GM21723 (cell line): ENCODE data around the gene OR2F1.

ENCODE experiments used
- ATAC-seq: cut with Tn5 transposase; IDR thresholded peaks from one replicate; pipeline ENCODE4 v1.9.1; 2021; ENCODE audit warnings: mild to moderate bottlenecking, moderate library complexity; ENCODE audit not compliant: unreplicated experiment

Gene OR2F1

DNA sequence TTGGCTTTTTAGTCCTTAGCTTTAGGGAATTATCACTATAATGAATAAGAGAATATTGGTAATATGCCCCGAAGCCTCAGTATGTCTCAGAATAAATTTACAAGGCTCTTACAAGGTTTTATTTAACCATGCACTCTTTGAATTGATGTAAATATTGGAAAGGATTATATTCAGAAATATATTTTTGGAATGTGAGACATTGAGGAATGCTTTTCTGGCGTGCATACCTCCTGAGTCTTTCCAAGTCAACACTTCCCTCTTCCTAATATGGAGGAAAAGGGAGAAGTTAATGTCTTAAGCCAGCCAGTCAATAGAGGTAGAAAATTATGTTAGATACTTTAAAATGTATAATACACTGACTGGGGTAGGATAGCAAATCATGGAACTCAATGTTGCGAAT, 1.2 kb upstream of the OR2F1 start:
- ATAC-seq: no peak

DNA sequence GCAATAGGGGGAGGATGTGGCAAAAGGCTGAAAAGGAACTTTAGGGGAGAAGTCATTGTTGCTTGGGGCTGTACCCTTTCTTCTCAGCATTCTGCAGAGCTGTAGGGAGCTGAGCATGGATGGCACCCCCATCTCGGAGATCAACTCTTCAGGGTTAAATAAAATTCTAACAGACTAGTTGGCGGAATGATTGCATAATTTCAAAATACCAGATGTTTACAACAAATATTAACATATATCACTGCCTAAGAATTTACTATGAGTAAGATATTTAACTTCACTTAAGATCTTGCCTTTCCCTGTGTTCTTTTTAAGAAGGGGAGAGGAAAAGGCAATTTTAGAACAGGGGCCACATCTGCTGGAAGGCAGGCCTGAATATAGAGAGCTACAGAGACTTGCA, 509 bp upstream of the OR2F1 start:
- ATAC-seq: no peak

DNA sequence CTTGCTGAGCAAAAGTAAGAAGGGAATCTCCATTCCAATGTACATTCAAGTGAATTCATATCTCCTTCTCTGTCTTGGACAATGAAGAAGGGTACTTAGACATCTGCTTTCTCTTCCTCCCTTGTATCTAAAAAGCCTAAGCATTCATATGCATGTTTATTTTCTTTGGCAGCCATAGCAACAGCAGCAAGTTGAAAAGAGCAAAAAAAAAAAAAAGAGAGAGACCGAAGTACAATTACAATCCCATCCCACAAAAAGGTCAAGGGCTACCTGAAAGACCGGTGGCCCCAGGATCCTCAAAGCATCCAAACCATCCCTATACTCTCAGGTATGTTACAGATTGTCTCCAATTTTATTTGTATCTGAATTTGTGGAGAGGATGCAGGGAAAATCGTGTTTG, 4.1 kb downstream of the OR2F1 start:
- no peak for ATAC-seq

DNA sequence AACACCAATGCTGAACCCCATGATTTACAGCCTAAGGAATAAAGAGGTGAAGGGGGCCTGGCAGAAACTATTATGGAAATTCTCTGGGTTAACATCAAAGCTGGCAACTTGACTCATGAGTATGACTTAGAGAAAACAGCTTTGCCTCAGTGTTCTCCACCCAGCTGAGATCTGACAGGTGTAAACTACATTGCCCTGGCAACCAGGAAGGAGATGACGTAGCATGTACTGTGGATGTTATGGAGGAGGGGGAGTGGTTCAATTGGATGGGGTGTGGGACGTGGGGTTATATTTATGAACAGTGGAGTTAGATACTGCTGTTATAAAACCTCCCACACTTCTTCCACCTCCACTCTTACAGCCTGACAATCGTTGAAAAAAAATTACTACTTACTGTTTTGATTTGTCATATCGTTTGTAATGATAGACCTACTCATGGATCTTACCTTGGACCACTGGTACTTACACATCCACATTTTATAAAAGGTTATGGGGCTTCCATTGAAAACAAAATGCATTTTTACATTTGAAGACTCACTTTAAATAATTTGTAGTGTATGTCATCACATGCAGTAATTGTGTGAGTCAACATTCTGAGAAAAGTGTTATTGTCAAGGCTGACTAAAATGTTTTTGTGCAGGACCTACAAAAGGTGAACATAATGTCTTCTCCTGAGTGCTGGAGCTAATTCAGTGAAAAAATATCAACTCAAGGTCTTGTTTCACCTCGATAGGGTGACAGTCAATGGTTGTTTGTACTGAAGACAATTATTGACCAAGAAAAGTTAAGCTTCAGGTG, 6.4 kb downstream of the OR2F1 start:
- ATAC-seq: no peak

DNA sequence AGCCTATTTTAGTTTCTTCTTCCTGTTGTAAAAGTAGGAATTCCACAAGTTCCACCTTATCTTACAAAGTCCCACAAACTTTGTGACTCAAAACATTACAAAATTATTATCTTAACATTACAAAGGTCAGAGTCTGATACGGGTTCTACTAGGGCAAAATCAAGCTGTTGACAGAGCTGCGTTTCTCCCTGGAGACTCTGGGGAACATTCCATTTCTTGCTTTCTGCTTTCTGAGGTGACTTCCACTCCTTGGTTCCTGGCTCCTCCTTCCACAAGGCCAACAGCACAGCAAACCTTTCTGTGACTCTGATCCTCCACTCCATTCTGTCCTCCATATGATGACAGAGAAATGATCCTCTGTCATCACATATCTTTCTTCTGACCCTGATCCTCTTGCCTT, 10.6 kb downstream of the OR2F1 start:
- ATAC-seq: no peak

DNA sequence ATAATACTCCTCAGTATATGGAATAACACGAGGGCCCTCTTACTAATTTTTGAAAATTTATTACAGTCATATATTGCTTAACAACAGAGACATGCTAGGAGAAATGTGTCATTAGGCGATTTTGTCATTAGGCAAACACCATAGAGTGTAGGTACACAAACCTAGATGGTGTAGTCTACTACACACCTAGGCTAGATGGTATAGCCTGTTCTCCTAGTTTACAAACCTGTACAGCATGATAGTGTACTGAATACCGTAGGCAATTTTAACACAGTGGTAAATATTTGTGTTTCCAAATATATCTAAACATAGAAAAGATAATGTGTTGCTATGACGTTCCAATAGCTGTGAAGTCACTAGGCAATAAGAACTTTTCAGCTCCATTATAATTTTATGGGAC, 12.8 kb downstream of the OR2F1 start:
- ATAC-seq: no peak

DNA sequence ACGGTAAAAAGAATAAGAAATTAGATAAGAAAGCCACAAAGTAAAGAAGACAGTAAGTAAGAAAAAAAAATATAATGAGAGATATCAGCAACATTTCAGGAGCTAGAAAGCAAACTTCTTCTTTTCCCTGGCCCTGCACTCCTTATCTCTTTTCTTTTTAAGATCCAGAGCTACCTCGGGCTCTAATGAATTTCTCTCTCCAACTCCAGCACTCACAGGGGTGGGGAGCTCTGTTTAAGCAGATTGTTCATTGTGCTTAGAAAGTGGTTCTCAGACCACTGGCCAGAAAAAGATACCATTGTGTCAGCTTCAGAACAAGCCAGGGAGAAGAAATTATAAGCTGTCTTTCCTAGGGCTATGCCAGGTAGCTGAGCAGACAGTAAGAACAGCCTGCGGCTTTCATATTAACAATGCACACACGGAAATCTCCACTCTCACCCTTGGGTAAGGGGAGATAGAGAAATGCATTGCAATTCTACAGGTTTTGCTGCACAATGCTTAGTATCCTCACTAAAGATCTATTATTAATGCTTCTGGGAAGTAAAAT, 19.3 kb downstream of the OR2F1 start:
- no peak for ATAC-seq

DNA sequence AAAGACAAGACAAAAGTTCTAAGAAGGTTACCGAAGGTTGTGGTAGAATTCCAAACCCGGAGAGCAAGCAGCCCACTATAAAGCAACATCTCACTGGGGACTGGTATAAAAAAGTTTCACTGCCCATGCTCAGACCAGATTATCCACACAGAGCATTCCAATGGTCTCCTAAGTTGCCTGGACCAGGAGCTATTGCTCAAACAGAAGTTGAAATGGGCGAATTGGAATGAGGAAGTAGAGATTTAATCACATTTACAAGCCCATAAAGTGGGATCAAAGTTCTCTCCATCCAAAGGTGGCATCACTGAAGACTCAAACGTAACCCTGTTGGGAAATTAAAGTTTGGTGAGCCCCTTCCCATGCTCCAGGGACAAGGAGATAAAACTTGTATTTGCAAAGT, 19.8 kb downstream of the OR2F1 start:
- no peak for ATAC-seq

DNA sequence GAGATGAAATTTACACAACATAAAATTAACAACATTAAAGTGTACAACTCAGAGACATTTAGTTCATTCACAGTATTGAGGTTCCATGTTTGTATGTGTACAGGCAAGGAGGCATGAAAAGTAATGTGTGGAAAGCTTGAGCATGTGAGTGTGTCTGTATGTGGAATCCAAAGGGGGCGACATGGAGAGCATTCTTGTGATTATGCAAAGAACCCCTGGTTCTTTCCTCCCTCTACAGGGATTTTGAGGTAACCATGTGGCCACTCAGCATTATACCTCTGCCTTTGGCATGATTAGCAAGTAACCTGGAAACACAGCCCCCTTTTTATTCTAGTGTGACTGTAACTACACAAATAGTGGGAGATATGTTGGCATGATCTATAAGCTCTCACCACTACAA, 21.0 kb downstream of the OR2F1 start:
- no peak for ATAC-seq

DNA sequence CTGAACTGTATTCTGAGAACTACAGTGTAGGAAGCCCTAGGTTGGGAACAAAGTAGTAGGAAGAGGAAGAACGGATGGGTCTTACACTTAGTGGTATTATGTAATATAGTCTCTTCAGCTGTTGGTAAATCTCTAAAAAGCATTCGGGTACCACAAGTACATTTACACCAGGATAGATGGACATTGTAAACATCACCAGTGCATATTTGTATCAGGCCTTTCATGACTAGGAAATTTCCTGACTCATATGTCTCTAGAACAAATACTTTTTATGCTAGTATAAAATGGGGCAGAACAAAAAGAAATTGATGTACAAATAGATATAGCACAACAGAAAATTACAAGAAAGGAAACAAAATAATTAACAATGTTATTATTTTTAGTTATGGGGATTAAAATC, 23.9 kb downstream of the OR2F1 start:
- no peak for ATAC-seq

DNA sequence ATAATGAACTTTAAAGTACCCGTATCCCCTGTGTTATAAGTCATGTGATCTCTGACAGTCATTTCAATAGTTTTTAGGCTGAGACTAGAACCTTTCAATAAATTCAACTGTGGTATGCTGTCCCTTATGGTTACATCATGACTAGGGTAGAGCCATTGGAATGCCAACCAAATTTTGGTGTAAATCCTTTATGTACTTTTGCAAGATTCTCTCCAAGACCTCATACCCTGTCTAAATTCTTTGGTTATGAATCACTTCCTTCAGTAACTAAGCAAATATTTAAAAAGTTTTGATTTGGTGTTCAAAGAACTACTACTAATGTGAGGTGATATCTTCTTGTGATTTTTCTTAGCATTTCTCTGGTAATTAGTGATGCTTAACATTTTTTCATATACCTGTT, 24.7 kb downstream of the OR2F1 start:
- ATAC-seq: no peak

DNA sequence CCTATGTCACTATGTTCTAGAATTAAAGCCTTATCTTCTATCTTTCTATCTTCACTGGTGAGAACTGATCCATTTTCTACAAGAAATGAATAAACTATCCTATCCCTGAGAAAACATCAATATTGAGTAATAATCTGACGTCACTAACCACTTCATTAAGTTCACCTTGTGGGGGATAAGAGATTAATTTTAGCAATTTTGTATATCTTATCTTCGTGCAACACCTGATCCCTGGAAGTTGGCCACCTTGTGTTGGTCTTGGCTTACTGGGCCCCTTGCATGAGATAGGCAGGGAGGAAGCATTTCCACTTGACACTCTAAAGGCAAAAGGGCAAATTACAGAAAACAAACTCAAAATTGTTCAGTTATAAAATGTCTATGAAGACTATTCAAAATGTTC, 25.4 kb downstream of the OR2F1 start:
- ATAC-seq: no peak

DNA sequence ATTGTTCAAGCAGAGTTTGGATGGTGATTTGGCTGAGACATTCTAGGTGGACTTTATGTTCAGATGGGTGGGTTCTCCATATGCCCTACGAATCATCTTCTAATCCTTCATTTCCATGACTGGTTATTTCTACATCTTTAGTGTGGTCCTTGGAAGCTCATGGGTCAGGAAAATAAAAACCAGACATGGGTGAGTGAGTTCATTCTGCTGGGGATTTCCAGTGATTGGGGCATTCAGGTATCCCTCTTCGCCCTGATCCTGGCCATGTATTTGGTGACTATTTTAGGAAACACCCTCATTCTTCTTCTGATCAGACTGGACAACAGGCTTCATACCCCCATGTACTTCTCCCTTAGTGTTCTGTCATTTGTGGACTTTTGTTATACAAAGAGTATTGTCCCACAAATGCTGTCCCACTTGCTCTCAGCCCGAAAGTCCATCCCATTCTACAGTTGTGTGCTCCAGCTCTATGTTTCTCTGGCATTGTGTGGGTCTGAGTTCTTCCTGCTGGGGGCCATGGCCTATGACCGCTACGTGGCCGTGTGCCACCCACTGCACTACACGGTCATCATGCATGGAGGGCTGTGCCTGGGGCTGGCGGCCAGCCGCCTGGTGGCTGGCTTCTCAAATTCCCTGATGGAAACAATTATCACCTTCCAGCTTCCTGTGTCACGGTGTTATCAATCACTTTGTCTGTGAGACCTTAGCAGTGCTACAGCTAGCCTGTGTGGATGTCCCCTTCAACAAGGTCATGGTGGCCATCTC, 26.3 kb downstream of the OR2F1 start:
- ATAC-seq: no peak

DNA sequence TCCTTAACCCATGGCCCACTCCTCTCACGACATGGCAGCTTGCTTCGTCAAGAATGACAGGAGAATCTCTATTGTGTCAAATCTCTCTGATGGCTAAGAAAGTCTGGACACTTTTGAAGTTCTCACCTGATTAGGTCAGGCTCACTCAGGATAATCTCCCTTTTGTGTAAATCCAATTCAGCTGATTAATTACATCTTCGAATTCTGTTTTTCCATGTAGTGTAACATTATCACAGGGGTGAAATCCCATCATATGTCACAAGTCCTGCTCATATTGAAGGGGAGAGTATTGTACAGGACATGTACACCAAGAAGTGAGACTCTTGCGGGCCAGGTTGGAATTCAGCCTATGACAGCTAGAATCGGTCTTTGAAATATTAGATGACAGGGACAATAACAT, 29.3 kb downstream of the OR2F1 start:
- ATAC-seq: no peak

DNA sequence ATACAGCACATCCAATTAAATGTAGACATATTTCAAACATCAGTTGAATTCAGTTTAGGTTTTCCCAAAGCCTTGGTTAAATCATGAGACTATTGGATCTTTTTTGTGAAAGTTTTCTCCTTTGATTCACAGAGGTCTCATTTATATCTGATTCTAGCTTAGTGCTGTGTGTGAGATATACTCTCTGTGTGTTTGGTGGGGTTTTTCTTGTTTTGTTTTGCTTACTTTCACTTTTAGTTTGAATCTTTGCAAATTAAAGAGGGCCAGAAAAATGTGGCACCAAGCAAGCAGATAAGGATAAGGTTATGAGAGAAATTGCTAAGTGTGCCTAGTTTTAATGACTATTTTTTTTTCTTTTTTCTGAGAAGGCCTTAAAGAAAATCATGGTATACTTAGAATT, 32.9 kb downstream of the OR2F1 start:
- no peak for ATAC-seq

DNA sequence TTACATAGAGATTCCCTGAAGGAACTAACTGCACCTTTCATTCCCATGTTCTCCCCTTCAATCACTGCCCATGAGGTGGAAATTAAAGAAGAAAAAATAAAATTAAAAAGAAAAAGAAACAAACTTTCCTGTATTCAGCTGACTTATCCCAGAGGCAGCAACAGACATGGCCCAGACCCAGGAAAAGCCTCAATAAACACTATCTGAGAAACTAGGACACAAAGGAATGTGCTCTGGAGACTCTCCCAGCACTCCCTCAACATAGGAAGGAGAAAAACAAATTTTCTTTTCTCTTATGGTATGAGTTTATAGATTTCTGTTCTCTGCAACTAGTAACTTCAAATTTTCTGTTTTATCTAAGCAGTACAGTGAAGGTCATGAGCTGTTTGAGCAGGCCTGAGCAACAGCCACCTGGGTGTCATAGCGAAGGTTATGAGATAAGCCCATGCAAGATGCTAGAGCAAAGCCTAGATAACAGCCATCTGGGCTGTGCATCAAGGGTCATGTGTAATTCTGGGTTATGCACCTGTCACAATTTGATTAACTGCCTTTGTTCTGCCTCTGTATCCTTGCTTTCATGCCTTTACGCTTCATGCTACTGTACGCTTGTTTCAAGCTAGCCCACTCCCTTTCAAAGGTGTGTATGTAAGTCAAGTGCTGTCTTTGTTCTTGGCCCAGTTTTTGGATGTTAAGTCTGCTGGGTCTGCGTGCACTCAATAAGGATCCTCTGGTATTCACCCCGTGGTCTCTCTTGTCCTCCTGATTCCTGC, 34.5 kb downstream of the OR2F1 start:
- ATAC-seq: no peak

DNA sequence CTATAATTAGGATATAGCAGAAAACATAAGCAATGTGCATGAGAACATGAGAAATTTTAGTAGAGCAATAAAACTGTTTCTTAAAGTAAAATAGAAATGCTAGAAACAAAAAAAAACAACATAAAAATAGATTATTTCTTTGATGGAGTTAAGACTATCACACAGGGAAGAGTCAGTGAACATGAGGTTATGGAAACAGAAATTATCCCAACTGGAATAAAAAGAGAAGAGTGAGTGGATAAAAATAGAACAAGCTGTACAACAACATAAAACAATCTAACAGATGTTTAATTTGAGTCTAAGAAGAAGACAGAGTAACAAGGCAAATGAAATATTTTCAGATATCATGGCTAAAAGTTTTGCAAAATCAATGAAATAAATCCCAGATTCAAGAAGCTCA, 38.0 kb downstream of the OR2F1 start:
- ATAC-seq: no peak

DNA sequence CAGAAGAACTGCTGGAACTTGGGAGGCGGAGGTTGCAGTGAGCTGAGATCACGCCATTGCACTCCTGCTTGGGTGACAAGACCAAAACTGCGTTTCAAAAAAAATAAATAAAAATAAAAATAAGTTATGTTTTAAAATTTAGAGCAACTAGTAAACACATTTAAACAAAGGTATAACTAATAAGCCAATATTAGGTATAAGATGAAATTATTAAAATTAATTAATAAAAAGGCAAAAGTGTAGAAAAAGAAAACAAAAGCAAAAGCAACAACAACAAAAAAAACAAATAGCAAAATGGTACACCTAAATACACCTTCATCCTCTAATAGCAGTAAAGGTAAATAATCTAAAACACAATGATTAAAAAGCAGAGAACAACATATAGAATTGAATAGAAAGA, 39.3 kb downstream of the OR2F1 start:
- ATAC-seq: no peak

DNA sequence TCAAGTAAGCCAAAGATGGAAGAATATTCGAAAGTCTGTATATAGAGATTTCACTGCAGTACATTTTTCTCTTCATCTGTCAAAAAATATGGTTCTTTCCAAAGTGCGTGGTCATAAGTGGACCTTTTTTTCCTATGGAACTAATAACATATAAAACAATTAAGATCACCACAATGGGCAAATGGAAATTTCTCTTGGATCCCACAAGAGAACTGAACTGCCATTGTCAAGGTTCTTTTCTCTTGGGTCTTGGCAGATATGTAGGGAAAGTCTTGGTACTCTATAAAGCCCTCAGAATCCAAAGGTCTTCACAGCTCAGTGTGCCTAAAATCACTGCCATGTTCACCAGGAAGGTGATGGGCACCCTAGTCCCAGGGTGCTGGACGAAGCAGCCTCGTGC, 45.4 kb downstream of the OR2F1 start, which contains the start of gene OR6B1:
Gene OR6B1, plus strand, starts transcription at position 301 of the 400 bp plus-strand sequence. CDS start 3,677 bp downstream, outside the sequence.
- no peak for ATAC-seq

DNA sequence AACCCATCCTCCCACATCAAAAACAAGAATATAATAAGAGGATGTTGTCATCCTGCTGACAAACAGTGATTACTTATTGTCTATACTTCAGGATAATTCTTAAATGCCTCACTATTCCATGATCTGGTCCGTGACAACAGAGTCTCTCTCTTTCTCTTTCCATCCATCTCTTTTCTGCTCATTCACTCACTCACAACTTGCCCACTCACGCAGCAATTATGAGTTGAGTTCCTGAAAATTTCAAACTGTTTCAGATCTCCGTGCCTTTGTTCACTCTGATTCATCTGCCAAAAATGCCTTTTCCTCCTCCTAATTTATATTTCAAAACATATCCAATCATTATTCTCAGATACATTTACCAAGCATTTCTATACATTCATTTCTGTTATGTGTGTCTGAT, 46.9 kb downstream of the OR2F1 start:
- no peak for ATAC-seq

DNA sequence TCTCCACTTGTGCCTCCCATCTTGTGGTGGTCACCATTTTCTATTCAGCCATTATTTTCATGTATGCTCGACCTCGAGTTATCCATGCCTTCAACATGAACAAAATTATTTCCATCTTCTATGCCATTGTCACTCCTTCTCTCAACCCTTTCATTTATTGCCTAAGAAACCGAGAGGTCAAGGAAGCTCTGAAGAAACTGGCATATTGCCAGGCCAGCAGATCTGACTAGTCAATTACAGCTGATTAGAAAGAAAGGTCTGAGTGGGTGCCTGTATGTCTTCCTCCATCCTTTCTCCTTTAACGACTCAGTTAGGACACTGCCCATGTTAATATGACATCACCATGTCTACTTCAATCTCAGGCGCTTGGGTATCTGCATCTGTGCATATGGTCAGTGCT, 50.1 kb downstream of the OR2F1 start:
- ATAC-seq: no peak
